Coronary artery (tissue), 2 donors: ENCODE results near the gene ALPK1.

Source experiments
- DNase-seq: peaks from one replicate; pipeline ENCODE4 v3.0.0-alpha.2; 2017; ENCODE audit warnings: low spot score
- H3K27ac ChIP-seq, 2 donors: fragments of 200-600 bp; sonication (generic); one replicate each; pipeline ENCODE4 v1.5.1; 2016 to 2019
- H3K4me3 ChIP-seq: fragments of 200-600 bp; sonication (generic); 2 replicates; pipeline ENCODE4 v1.5.1; 2016; ENCODE audit warnings: mild to moderate bottlenecking, moderate library complexity
- CTCF ChIP-seq: fragments of 200-600 bp; sonication (generic); IDR thresholded peaks from one replicate; pipeline ENCODE4 v1.5.1; 2019; ENCODE audit warnings: antibody characterized with exemption

Gene ALPK1

DNA sequence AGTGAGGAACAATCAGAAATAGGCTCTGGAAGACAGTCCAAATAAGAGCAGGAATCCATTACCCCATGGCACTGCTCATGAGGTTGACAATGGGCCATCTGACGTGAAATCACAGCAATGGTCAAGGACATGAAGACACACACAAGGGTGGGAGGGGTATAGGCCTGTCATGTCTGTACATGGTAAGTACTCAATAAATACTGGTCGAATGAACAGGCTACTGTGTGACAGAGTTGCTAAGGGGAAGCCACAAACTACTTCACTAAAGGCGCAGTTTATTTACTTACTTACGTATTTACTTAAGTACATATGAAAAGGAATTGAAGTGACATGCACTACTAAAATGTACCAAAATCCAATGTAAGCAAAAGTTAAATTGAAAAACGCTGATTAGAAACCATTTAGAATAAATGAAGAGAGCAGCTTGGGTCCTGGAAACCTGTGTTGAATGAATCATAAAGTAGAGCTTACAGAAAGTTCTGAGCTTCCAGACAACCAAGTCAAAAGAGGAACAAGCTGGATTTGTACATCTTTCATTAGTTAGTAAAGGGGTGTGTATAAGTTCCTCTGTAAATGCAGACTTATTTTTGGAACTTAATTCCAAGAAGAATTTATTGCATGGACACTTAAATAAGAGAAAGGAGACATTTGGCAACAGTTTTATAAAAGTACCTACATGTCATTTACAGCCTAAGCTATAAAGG is 32.7 kb downstream of the ALPK1 start:
- H3K27ac ChIP-seq, result no peak overlapping the region
- H3K4me3 ChIP-seq, result no peak overlapping the region
- no peak for TF ChIP-seq CTCF
- DNase-seq, result no peak

- Histone ChIP-seq H3K27ac (no peak overlapping the region), H3K4me3 (no peak overlapping the region)
- TF ChIP-seq CTCF, result no peak
- DNase-seq, result no peak
Observed at GRCh38 chr4:112330921-112331320, 33.8 kb downstream of the ALPK1 start.

DNA sequence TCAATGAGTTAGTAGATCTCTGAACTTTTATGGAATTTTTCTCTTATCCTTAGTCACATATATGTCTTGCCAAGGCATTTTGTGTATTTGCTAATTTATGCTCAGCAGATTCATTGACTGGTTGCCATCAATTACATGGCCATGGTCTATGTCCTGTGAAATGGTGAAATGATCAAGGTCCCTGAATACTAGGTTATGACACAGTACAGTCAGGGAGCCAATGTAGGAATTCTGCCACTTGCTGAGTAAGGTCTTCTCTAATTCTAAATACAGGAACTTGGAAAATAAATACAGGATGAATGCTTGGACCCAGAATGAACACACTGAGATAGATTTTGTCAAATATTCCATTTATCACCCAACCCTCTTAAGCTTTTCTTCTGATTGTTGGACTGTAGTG is 35.2 kb downstream of the ALPK1 start:
- H3K4me3 ChIP-seq, result no peak overlapping the region
- no peak for DNase-seq
- TF ChIP-seq CTCF, result no peak

GRCh38 chr4:112340023-112340422 is 42.9 kb downstream of the ALPK1 start:
- DNase-seq, result no peak
- no peak for TF ChIP-seq CTCF
- no peak overlapping the region for H3K27ac ChIP-seq
- H3K4me3 ChIP-seq, result no peak overlapping the region

More for the DNA sequence above, 35.2 kb downstream of the ALPK1 start:
- H3K27ac ChIP-seq, result no peak overlapping the region

GRCh38 chr4:112341033-112341432 is 43.9 kb downstream of the ALPK1 start:
- Histone ChIP-seq H3K4me3 (no peak overlapping the region), H3K27ac (no peak overlapping the region)
- no peak for TF ChIP-seq CTCF
- no peak for DNase-seq

DNA sequence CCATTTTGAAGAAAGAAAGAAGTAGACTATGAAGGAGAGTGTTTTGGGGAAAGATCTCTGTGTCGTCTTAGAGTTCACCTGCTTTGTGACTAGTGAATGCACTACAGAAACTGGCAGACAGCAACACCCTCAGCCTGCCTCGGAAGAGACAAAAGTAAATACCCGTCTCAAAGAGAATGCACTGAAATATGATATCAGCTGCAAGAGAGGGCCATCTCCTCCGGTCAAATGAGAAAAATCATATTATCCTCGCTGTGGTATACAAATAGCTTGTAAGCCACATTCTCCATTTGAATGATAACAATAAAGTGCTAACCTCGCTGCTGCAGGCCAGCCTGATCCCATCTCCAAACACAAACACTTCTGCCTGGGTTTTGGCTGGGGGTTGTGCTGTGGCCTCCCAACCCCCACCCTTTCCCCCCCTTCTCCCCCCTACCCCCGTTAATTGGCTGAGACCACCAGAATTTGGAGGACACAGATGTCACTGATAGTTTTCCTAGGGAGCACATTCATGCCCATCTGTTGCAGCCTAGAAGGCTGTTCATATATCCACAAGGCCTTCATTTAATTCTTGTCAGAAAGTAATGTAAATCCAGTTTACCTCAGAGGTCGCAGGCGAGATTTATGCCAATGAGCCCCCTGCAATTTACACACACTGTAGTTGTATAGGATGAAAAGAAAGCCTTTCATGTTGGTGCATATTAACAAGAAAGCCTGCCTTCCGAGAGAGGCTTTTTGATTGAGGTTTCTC is 46.3 kb downstream of the ALPK1 start:
- no peak overlapping the region for H3K27ac ChIP-seq
- DNase-seq, result no peak
- no peak overlapping the region for H3K4me3 ChIP-seq
- TF ChIP-seq CTCF, result no peak
